GM19025 (cell line): ENCODE measurements around the gene GAS5.
"Not testable (repeated sequence)": the region's sequence is repeated elsewhere in the genome, so short reads cannot be mapped to it uniquely, and the experiment has no call there.

Experiments
- ATAC-seq: cut with Tn5 transposase; IDR thresholded peaks from one replicate; pipeline ENCODE4 v1.9.1; 2021; ENCODE audit warnings: mild to moderate bottlenecking, low read depth, moderate library complexity; ENCODE audit not compliant: unreplicated experiment

Gene GAS5

GRCh38 chr1:173867753-173868265 lies at the start of gene GAS5:
GAS5 (minus strand) TSS chr1:173867989.
- peak; percentile 61 for ATAC-seq

- ATAC-seq: no peak
These were observed 49.4 kb upstream of the GAS5 start, which contains the start of gene SERPINC1 for GRCh38 chr1:173917149-173917548. SERPINC1 (minus strand) TSS chr1:173917327; CDS start chr1:173917259, 68 bp downstream.

- ATAC-seq: no peak
These were observed 48.9 kb upstream of the GAS5 start for GRCh38 chr1:173916667-173917066.

GRCh38 chr1:173915596-173915995 lies 47.8 kb upstream of the GAS5 start:
- ATAC-seq: no peak

GRCh38 chr1:173914366-173914871 lies 46.6 kb upstream of the GAS5 start:
- no peak for ATAC-seq

GRCh38 chr1:173913111-173913510 lies 45.3 kb upstream of the GAS5 start:
- no peak for ATAC-seq

- no peak for ATAC-seq
These were observed 36.2 kb upstream of the GAS5 start for GRCh38 chr1:173903827-173904531.

GRCh38 chr1:173900992-173901391 lies 33.2 kb upstream of the GAS5 start:
- ATAC-seq: no peak

GRCh38 chr1:173900427-173900826 lies 32.6 kb upstream of the GAS5 start:
- ATAC-seq: no peak

- ATAC-seq: no peak
These were observed 26.4 kb upstream of the GAS5 start for GRCh38 chr1:173894189-173894588.

GRCh38 chr1:173893611-173894010 lies 25.8 kb upstream of the GAS5 start:
- ATAC-seq: no peak

GRCh38 chr1:173889885-173890284 lies 22.1 kb upstream of the GAS5 start:
- ATAC-seq: no peak

GRCh38 chr1:173888749-173889148 lies 21.0 kb upstream of the GAS5 start:
- no peak for ATAC-seq

GRCh38 chr1:173887627-173888026 lies 19.8 kb upstream of the GAS5 start:
- ATAC-seq: no peak

- no peak for ATAC-seq
These were observed 19.2 kb upstream of the GAS5 start for GRCh38 chr1:173886746-173887611.

GRCh38 chr1:173884701-173885100 lies 16.9 kb upstream of the GAS5 start:
- ATAC-seq: no peak

- ATAC-seq: not testable (repeated sequence)
These were observed 13.3 kb upstream of the GAS5 start for GRCh38 chr1:173881117-173881516.

GRCh38 chr1:173878251-173878650 lies 10.5 kb upstream of the GAS5 start:
- no peak for ATAC-seq

- no peak for ATAC-seq
These were observed 8.9 kb upstream of the GAS5 start for GRCh38 chr1:173876732-173877131.

- ATAC-seq: no peak
These were observed 3.7 kb upstream of the GAS5 start for GRCh38 chr1:173871500-173871899.

- no peak for ATAC-seq
These were observed 3.3 kb upstream of the GAS5 start for GRCh38 chr1:173871091-173871490.
